OCI-LY3 (cell line): ENCODE measurements around the gene TRIM62.

Experiments used
- EZH2phosphoT487 ChIP-seq: fragments of 200-600 bp; shearing (Covaris generic); IDR thresholded peaks from 2 replicates; pipeline ENCODE4 v1.6.1; 2018; ENCODE audit warnings: antibody characterized with exemption, mixed run types, low read depth
- TF ChIP-seq, protein P1 (sequence below): fragments of 200-600, 300-600 bp; sonication (generic); IDR thresholded peaks from 2 replicates; pipeline ENCODE4 v1.5.1; 2014; ENCODE audit warnings: antibody characterized with exemption, low read length, low read depth

DNA sequence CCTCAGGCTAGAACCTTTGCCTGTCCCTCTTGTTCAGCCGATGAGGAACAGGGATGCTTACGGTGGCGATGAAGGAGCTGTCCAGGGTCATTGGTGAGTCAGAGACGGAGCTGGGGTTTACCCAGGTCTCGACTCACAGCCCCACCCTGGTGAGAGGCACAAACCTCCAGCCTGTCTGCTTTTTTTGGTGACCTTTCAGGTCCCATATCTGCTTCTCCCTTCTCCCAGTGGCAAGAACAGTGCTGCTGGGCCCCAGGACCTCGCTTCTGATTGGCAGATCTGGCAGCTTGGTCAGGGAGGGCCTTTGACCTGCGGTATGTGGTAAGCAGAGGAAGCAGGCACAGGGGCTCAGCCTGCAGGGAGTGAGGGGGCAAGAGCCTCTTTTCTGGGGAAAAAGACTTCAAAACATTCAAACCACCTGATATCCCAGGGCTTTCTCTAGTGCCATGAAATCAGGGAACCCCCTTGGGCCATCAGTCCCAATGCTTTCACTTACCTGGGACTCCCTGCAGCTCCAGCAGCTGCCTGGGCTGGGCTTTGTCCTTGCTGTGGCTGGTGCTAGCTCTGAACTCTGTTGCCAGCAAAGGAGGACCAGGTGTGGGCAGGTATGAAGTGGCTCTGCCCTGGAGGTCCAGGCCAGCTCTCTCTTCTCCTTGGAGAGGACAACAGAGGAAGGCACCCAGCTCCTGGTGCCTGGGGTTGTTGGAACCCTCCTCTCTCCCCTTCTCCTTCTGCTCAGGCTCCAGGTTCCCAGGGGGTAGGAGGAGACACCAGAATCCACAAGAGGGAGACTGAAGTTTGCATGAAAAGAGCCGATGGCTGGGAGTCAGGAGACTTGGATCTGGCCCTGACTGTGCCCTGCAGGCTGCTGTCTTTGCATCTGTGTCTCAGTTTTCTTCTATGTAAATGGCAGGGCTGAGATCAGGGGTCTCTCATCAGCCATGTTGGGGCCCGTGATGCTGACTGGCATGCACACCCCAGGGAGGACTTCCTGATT is 41.4 kb downstream of the TRIM62 start:
- TF ChIP-seq, protein P1, sequence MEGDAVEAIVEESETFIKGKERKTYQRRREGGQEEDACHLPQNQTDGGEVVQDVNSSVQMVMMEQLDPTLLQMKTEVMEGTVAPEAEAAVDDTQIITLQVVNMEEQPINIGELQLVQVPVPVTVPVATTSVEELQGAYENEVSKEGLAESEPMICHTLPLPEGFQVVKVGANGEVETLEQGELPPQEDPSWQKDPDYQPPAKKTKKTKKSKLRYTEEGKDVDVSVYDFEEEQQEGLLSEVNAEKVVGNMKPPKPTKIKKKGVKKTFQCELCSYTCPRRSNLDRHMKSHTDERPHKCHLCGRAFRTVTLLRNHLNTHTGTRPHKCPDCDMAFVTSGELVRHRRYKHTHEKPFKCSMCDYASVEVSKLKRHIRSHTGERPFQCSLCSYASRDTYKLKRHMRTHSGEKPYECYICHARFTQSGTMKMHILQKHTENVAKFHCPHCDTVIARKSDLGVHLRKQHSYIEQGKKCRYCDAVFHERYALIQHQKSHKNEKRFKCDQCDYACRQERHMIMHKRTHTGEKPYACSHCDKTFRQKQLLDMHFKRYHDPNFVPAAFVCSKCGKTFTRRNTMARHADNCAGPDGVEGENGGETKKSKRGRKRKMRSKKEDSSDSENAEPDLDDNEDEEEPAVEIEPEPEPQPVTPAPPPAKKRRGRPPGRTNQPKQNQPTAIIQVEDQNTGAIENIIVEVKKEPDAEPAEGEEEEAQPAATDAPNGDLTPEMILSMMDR = no peak
- TF ChIP-seq EZH2phosphoT487 = no peak
